ENCODE data around the gene NAT8.

DNA sequence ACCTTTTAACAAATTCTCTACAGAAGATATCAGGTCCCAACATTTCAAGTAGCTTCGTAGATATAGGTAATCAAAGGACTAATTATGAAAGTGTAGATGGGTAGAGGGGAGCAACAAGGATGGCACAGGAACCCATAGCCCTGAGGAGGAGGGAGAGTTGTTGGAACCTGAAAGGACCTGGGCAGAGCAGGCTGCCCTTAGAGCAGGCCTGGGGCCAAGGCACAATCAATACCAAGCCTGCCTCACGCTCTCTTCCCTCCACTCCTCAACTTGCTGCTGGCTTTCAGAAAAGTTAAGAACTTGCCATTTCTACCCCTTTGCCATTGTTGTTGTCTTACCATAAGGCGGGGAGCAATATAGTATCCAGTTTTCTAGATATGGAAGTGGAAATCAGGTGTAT is 10.1 kb upstream of the NAT8 start:
- TF ChIP-seq CTCF (optimal IDR thresholded peaks at IDR 0.05 in 1 of 3, IDR thresholded peaks at IDR 0.05 in 1 of 3, conservative IDR thresholded peaks at IDR 0.05 in 1 of 3; ENCODE audit: extremely low read depth in 1 of 3, insufficient read depth in 2 of 3, low read length in 3 of 3), result no peak
- TF ChIP-seq EZH2 (IDR thresholded peaks at IDR 0.05; ENCODE audit: low read length), result no peak
